ENCODE results near the gene GRAPL.
"Not testable (repeated sequence)": the region's sequence is repeated elsewhere in the genome, so short reads cannot be mapped to it uniquely, and the experiment has no call there.

The GRAPL gene

DNA sequence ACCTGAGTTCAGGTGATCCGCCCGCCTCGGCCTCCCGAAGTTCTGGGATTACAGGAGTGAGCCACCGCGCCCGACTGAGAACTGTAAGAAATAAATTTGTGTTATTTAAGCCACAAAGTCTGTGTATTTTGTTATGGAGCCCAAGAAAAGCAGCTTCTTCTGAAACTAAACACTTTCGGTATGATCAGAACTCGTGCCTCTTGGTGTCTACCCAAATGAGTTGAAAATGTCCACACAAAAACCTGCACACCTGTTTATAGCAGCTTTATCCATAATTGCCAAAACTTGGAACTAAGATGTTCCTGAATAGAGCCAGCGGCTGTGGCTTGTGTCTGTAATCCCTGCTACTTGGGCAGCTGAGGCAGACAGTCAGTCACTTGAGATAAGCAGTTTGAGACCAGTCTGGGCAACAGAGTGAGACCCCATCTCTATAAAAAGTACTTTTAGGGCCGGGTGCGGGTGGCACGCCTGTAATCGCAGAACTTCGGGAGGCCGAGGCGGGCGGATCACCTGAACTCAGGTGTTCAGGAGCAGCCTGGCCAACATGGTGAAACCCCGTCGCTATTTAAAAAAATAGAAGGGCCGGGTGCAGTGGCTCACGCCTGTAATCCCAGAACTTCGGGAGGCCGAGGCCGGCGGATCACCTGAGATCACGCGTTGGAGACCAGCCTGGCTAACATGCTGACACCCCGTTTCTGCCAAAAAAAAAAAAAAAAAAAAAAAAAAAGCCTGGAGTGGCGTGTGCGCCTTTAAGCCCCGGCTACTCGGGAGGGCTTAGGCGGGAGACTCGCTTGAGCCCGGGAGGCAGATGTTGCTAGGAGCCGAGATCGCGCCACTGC is 61.7 kb downstream of the GRAPL start:
- DNase-seq (ENCODE audit: low spot score): not testable (repeated sequence)

DNA sequence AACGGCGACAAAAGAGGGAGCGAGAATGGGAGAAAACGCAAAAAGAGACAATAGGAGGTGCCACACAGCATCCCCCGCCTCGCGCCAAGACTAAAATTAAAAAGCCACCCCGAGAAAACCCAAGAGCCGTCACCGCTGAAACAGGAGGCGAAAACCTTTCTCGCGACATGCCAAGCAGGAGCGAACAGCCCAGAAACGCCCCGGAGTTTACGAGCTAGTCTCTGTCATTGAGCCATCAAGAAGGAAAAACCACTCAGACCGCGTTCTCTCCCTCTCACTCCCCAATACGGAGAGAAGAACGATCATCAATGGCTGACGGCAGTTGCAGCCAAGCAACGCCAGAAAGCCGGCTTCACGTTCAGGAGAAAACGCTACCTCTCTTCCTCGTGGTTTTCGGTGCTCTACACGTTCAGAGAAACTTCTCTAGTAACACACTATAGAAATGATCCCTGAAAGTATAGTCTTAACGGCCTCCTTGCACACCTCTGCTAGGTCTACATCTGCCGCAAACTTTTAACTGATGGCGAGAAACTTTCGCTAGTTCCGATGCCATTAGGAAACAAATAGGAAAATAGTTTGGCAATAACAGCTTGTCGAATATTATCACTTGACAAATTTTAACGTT is 62.5 kb downstream of the GRAPL start:
- not testable (repeated sequence) for DNase-seq (ENCODE audit: low spot score)

DNA sequence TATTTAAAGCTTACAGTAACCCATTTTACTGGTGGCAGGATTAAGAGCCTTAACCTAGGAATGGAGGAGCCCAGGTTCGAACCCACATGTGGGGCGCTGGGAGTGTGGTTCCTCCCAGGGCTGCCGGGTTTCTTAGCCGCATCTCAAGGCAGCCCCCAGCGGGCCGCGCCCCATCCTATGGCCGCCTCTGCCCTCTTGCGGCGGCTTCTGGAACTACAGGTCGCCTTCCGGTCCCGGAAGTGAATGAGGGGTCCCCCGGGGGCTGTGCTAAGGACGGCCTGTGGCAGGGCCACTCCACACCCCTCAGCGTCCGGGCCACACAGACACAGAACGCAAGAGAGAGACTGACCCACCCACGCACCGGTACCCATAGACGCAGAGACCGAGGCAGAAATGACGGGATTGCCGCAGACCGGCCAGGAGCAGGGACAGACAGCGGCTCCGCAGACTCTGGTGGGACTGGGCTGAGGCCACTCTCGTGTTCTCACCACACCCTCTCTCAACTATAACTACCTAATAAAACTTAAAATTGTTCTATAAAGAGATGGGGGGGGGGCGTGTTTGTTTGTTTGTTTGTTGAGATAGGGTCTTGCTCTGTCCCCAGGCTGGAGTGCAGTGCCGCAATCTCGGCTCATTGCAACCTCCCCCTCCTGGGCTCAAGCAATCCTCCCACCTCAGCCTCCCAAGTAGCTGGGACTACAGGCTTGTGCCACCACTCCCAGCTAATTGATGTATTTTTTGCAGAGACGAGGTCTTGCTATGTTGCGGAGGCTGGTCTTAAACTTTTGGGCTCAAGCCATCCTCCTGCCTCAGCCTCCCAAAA is 69.2 kb downstream of the GRAPL start:
- not testable (repeated sequence) for DNase-seq (ENCODE audit: low spot score)

DNA sequence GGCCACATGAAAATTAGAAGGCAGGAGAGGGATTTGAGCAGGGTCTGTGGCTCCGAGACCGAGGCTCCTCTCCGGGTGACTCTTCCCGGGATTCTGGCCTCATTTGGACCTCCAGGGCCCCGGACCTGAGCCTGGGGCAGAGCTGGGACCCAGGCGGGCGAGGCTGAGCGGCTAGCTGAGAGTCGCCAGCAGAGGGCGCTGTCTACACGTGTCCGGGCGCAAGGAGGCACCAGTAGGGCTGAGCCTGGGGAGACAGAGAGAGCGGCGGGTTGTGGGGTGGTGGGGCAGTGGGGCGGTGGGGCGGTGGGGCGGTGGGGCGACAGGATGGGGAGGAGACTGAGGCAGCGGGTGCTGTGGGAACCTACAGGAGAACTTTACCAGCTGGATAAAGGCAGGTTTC is 75.1 kb downstream of the GRAPL start:
- DNase-seq (ENCODE audit: low spot score): not testable (repeated sequence)

DNA sequence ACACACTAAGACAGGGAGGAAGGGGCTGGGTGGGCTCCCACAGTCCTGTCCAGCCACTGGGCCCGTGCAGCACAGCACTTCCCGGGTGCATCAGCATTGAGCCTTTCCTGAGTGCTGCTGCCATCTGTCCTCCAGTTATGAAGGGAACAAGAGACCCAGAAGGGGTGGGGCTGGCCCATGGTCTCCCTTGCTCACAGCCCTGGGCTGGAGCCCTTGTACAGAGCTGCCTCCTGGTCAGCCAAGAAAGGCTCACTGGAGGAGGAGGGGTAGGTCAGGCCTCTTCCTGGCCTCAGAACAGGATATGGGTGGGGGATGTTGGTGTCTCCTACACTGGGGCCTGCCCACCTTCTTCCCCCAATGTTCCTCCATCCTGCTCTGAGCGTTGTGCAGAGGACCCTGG is 76.0 kb downstream of the GRAPL start:
- not testable (repeated sequence) for DNase-seq (ENCODE audit: low spot score)

Measured in AG08395 (cell line).